ENCODE data around the gene CMSS1.

- TF ChIP-seq POLR2AphosphoS5 (IDR thresholded peaks at IDR 0.05; ENCODE audit: low read depth, low read length): no peak
- no peak for TF ChIP-seq TAF1 (IDR thresholded peaks at IDR 0.05; ENCODE audit: borderline replicate concordance, insufficient read depth, low read length)
- no peak for TF ChIP-seq REST (IDR thresholded peaks at IDR 0.05; ENCODE audit: insufficient read depth in 1 of 2, low read depth in 2 of 2, low read length in 2 of 2)
- no peak for TF ChIP-seq SIN3A (IDR thresholded peaks at IDR 0.05; ENCODE audit: borderline replicate concordance, insufficient read depth, low read length)
These were observed 390.2 kb downstream of the CMSS1 start for GRCh38 chr3:100207886-100208285.
